ENCODE data around the gene PIEZO1. TPM values are rescaled to one million over a fixed set of nuclear protein-coding genes. Genes with fewer than 3 reads are reported as not detected.

Gene PIEZO1
- total RNA-seq, 1 donor from 2014 or later, result 247 TPM

DNA sequence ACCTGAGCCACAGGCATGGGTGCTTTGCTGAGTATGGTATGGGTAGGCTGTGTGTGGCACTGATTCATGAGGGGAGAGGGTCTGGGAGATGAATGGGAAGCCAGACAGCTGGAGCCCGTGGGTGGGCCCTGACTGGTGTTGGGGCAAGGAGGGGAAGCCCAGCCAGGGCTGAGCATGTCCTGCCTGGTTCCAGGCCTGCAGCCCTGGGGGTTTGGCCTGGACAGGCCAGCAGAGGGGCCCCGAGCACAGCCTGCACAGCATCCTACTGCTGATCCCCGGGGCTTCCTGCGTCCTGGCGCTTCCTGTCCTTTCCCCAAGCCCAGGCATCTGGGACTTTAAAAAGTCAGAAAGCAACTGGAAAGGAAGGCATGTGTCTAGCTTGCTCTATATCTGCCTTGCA, 117.6 kb downstream of the PIEZO1 start:
- Histone ChIP-seq H3K36me3 (ENCODE audit: insufficient read depth, low read length) (no peaks in the 10 kb centered on the region), H4K20me1 (ENCODE audit: insufficient read depth, low read length) (peaks cover 5% of the 10 kb centered on the region), H3K27ac (ENCODE audit: low read depth, low read length) (no peak overlapping the region), H3K9ac (ENCODE audit: low read length) (no peak overlapping the region), H2AFZ (ENCODE audit: low read depth, low read length) (no peak overlapping the region), H3K79me2 (ENCODE audit: insufficient read depth, low read length) (peaks cover 12% of the 10 kb centered on the region), H3K9me3 (ENCODE audit: insufficient read depth, low read depth, low read length) (no peaks in the 10 kb centered on the region), H3K4me3 (ENCODE audit: insufficient read depth, low read depth, low read length) (no peak overlapping the region), H3K4me2 (ENCODE audit: low read length) (no peak overlapping the region), H3K27me3 (ENCODE audit: insufficient read depth, low read length) (no peaks in the 10 kb centered on the region), H3K4me1 (ENCODE audit: insufficient read depth, low read length) (no peaks in the 10 kb centered on the region)
- no peak for DNase-seq (ENCODE audit: low read depth)
- no peaks in the 10 kb centered on the region for H3K27me3 Mint-ChIP-seq (ENCODE audit: low read depth, unreplicated experiment)
- TF ChIP-seq, protein P1, sequence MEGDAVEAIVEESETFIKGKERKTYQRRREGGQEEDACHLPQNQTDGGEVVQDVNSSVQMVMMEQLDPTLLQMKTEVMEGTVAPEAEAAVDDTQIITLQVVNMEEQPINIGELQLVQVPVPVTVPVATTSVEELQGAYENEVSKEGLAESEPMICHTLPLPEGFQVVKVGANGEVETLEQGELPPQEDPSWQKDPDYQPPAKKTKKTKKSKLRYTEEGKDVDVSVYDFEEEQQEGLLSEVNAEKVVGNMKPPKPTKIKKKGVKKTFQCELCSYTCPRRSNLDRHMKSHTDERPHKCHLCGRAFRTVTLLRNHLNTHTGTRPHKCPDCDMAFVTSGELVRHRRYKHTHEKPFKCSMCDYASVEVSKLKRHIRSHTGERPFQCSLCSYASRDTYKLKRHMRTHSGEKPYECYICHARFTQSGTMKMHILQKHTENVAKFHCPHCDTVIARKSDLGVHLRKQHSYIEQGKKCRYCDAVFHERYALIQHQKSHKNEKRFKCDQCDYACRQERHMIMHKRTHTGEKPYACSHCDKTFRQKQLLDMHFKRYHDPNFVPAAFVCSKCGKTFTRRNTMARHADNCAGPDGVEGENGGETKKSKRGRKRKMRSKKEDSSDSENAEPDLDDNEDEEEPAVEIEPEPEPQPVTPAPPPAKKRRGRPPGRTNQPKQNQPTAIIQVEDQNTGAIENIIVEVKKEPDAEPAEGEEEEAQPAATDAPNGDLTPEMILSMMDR (IDR thresholded peaks at IDR 0.05; ENCODE audit: insufficient read depth, low read depth, low read length), result no peak
- no peak for TF ChIP-seq EZH2 (IDR thresholded peaks at IDR 0.05; ENCODE audit: insufficient read depth, low read length)
- peaks cover 6% of the 10 kb centered on the region for H3K36me3 Mint-ChIP-seq (ENCODE audit: low read depth, unreplicated experiment)
- H3K9me3 Mint-ChIP-seq (ENCODE audit: unreplicated experiment), result no peaks in the 10 kb centered on the region
- peaks cover 3% of the 10 kb centered on the region for H3K4me1 Mint-ChIP-seq (ENCODE audit: low read depth, unreplicated experiment)
- FAIRE-seq, result no peak
- no peak overlapping the region for H3K4me3 Mint-ChIP-seq (ENCODE audit: unreplicated experiment)
- H3K27ac Mint-ChIP-seq (ENCODE audit: unreplicated experiment), result peak overlapping the region; percentile 8

DNA sequence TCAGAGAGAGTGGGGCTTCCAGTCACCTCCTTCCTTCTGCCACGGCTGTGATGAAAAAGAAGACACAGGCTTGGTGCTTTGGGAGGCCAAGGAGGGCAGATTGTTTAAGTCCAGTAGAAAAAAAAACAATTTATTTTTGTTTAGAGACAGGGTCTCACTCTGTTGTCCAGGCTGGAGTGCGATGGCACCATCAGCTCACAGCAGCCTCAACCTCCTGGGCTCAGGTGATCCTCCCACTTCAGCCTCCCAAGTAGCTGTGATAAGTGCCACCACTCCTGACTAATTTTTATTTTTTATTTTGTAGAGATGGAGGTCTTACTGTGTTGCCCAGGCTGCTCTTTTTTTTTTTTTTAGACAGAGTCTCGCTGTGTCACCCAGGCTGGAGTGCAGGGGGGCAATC, 119.5 kb downstream of the PIEZO1 start:
- Histone ChIP-seq H3K36me3 (ENCODE audit: insufficient read depth, low read length) (no peaks in the 10 kb centered on the region), H3K4me1 (ENCODE audit: insufficient read depth, low read length) (peaks cover 6% of the 10 kb centered on the region), H3K79me2 (ENCODE audit: insufficient read depth, low read length) (peaks cover 28% of the 10 kb centered on the region), H3K9ac (ENCODE audit: low read length) (no peak overlapping the region), H3K27me3 (ENCODE audit: insufficient read depth, low read length) (no peaks in the 10 kb centered on the region), H3K4me3 (ENCODE audit: insufficient read depth, low read depth, low read length) (no peak overlapping the region), H4K20me1 (ENCODE audit: insufficient read depth, low read length) (peaks cover 16% of the 10 kb centered on the region), H3K9me3 (ENCODE audit: insufficient read depth, low read depth, low read length) (no peaks in the 10 kb centered on the region), H3K27ac (ENCODE audit: low read depth, low read length) (no peak overlapping the region), H3K4me2 (ENCODE audit: low read length) (no peak overlapping the region), H2AFZ (ENCODE audit: low read depth, low read length) (no peak overlapping the region)
- Mint-ChIP-seq H3K27me3 (ENCODE audit: low read depth, unreplicated experiment) (no peaks in the 10 kb centered on the region), H3K36me3 (ENCODE audit: low read depth, unreplicated experiment) (peaks cover 6% of the 10 kb centered on the region), H3K9me3 (ENCODE audit: unreplicated experiment) (no peaks in the 10 kb centered on the region), H3K27ac (ENCODE audit: unreplicated experiment) (no peak overlapping the region), H3K4me3 (ENCODE audit: unreplicated experiment) (peak overlapping the region; percentile 27), H3K4me1 (ENCODE audit: low read depth, unreplicated experiment) (peaks cover 7% of the 10 kb centered on the region)
- no peak for TF ChIP-seq EZH2 (IDR thresholded peaks at IDR 0.05; ENCODE audit: insufficient read depth, low read length)
- TF ChIP-seq, protein P1 (IDR thresholded peaks at IDR 0.05; ENCODE audit: insufficient read depth, low read depth, low read length), result no peak
- FAIRE-seq, result no peak
- DNase-seq (ENCODE audit: low read depth), result no peak

Small RNA genes lying within 50 kb of the gene (microRNA-seq; reads per million reads assigned to microRNA genes)
- gene MIR4722, result 0.82 reads per million

Other genes starting within 250 kb of the PIEZO1 start
- 31.6 and 32.8 TPM in 2 replicates for gene ZC3H18, start 214.8 kb downstream of the PIEZO1 start, total RNA-seq
- gene IL17C, start 146.6 kb downstream of the PIEZO1 start, total RNA-seq, result 0.36 TPM in 1 of 2 replicates, not detected in the other
- 236 and 284 TPM in 2 replicates for gene CYBA, start 134.2 kb downstream of the PIEZO1 start, total RNA-seq
- gene MVD, start 122.1 kb downstream of the PIEZO1 start, total RNA-seq, result 50.3 and 63.9 TPM in 2 replicates
- 0.22 and 0.48 TPM in 2 replicates for gene SNAI3, start 98.7 kb downstream of the PIEZO1 start, total RNA-seq
- 15.4 and 15.6 TPM in 2 replicates for gene RNF166, start 78.8 kb downstream of the PIEZO1 start, total RNA-seq
- 18.3 and 22.5 TPM in 2 replicates for gene CTU2, start 78.7 kb downstream of the PIEZO1 start, total RNA-seq
- gene CDT1, start 18.6 kb upstream of the PIEZO1 start, total RNA-seq, result 3.7 and 4.7 TPM in 2 replicates
- gene APRT, start 26.7 kb upstream of the PIEZO1 start, total RNA-seq, result 132 and 143 TPM in 2 replicates
- gene GALNS, start 71.7 kb upstream of the PIEZO1 start, total RNA-seq, result 31.1 and 31.7 TPM in 2 replicates
- 59.1 and 63.0 TPM in 2 replicates for gene TRAPPC2L, start 71.9 kb upstream of the PIEZO1 start, total RNA-seq
- gene PABPN1L, start 81.4 kb upstream of the PIEZO1 start, total RNA-seq, result not detected in 2 replicates
- 2.2 and 2.4 TPM in 2 replicates for gene CBFA2T3, start 192.0 kb upstream of the PIEZO1 start, total RNA-seq

Data from astrocyte (in vitro differentiated cells and primary cell).